ENCODE results near the gene HEATR5B.

Gene HEATR5B

DNA sequence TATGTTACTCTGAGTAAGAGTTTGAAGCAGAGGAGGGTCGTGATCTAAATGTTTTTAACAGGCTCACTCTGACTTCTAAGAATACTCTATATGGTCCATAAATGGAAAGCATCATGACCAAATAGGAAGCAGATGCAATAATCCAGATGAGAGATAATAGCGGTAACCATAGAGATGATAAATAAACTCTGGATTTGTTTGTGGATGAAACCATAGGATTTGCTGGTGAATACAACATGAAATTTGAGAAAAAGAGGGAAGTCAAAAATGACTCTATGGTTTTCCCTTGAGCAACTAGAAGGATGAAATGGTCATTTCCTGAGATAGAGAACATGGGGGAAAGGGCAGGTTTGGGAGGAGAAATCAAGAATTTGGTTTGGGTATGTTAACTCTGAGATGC is 3.9 kb downstream of the HEATR5B start:
- in situ Hi-C loops (cut with MboI; ENCODE audit: low pct_unique_long_range_greater_than_20kb, low sequenced_read_pairs) = no loop called here
- peak; percentile 70 for DNase-seq

DNA sequence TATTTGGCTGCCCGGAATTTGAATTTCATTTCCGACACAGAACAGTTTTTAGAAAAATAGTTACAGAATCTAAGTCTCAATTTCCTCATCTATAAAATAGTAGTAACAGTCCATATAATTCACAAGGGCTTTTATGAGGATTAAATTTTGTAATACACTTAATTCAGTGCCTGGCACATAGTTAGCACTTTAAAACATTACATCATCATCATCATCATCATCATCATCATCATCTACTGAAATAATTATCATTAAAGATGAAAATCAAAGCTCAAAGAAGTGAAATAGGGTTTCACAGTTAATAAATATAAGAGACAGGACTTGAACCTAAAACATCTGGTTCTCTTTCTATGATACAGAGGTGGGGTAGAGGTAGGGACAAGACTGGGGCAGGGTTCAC is 13.2 kb downstream of the HEATR5B start:
- DNase-seq = no peak
- in situ Hi-C loops (cut with MboI; ENCODE audit: low pct_unique_long_range_greater_than_20kb, low sequenced_read_pairs) = no loop called here

DNA sequence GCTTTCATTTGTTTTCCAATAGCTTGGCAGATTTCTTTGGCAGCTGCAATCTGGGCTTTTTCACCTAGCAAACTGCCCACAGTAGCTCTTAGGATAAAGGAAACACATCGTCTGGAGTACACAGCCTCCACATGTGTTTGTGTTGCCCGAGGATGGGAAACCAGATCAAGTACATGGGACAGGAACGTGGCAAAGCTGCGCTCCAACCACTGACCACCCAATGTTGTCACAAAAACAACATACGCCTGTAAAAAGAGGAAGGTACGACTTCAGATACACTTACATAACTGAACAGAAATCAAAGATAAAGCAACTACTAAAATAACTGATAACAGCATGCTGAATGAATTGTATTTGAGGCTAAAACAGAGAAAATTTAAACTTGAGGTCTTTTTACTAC is 15.5 kb downstream of the HEATR5B start:
- in situ Hi-C loops (cut with MboI; ENCODE audit: low pct_unique_long_range_greater_than_20kb, low sequenced_read_pairs) = no loop called here

DNA sequence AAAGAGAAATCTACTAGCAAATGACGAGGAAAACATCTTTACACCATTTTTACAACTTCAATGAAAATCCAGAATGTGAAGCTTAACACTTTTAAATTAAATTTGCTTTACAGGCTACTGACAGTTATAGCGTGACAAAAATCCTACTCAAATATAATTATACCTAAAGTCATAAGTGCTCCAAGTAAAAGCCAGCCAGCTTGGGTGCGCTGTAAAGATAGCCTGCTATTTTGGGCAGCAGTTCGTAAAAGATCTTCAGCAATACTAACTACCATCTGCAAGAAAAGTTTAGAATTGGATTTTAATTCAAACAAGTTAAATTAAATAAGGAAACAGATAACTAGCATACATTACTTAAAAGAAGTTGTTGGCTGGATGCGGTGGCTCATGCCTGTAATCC is 22.4 kb downstream of the HEATR5B start:
- in situ Hi-C loops (cut with MboI; ENCODE audit: low pct_unique_long_range_greater_than_20kb, low sequenced_read_pairs) = no loop called here
- no peak for DNase-seq

More for the DNA sequence above, 15.5 kb downstream of the HEATR5B start:
- DNase-seq = no peak

DNA sequence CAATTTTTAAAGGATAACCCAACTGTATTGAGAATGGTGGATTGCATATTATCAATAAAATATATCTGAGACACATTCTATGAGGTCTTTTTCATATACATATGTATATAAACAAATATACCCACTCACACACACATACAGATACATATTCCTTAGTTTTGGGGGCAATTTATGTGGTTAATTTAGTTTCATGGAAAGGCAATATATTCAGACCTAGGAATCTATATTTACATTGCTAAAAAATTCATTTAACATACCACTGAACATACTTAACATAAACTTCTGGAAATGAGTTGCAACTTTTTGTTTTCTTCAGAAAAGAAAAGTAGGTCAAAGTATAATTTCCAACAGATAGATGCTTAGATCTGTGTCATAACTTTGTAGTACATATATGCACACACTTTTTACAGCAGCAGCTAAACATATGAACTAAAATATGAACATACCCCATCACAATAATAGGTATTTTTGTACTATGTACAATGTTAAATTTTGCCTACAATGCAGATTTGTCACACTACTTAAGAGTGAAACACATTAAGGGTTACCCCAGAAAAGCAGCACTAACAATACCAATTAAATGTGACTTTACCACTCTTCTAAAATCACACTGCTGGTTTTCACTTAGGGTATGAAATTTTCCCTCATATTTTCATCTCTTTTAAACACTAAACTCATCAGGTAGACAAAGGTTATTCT is 23.0 kb downstream of the HEATR5B start:
- in situ Hi-C loops (cut with MboI; ENCODE audit: low pct_unique_long_range_greater_than_20kb, low sequenced_read_pairs) = no loop called here
- no peak for DNase-seq

DNA sequence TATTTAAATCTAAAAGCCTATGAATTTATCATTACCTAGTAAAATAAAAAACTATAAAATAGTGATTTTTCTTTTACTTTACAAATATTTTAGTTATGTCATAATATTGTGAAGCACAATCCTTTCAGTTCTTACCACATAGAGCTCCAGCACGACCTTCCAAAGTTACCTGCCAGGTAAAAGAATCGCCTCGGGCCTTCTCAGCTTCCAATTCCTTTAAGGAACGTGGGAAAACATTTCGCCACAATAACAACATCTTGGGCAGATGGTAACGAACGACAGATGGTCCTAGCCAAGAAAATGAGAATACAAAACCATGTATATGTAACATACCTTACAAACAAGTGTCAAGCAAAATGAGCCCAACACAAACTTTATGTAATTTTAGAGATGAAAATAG is 23.7 kb downstream of the HEATR5B start:
- in situ Hi-C loops (cut with MboI; ENCODE audit: low pct_unique_long_range_greater_than_20kb, low sequenced_read_pairs) = no loop called here
- no peak for DNase-seq

DNA sequence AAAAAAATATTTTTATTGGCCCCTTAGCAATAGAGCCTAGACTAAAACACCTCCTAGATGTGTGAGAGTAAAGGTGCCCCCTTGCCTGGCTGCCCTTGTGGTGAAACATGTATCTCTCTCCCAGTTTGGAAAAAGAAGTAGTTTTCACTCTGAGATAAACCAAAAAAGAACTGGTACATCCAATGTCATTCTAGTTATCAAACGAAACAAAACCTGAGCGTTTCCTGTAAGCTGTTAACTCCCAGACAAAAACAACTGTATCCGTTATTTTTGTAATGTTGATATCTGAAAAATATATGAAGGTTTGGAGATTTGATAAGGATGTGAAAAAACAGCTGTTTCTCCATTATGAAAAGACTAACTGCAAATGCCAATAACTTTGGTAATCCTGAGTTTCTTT is 24.3 kb downstream of the HEATR5B start:
- DNase-seq = no peak
- in situ Hi-C loops (cut with MboI; ENCODE audit: low pct_unique_long_range_greater_than_20kb, low sequenced_read_pairs) = no loop called here

DNA sequence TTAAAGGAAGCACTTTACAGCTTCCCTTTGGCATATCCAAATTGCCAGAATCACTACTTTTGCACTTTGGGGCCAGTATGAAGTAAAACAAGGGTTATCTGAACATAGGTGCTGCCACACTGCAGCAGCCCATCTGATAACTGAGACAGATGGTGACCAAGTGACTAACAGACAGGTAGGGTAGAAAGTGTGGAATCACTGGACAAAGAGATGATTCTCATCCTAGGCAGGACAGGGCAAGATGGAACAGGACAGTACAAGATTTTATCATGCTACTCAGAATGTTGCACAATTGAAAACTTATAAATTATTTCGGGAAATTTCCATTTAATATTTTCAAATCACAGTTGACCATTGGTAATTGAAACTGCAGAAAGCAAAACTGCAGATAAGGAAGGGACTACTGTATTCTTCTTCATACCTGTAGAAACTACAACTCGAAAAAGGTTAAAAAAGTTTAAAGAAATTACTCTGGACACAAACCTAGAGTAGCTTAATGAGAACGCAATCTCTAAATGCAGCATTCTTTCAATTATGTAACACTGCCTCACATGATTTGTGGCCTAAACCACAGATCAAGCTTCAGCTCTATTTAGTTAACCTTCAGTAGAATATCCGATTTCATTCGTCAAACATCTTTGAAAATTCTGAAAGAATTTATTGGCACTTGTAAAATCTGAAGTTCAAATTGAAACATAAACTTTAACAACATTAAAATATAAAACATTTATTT is 31.4 kb downstream of the HEATR5B start:
- in situ Hi-C loops (cut with MboI; ENCODE audit: low pct_unique_long_range_greater_than_20kb, low sequenced_read_pairs) = no loop called here
- DNase-seq = no peak

DNA sequence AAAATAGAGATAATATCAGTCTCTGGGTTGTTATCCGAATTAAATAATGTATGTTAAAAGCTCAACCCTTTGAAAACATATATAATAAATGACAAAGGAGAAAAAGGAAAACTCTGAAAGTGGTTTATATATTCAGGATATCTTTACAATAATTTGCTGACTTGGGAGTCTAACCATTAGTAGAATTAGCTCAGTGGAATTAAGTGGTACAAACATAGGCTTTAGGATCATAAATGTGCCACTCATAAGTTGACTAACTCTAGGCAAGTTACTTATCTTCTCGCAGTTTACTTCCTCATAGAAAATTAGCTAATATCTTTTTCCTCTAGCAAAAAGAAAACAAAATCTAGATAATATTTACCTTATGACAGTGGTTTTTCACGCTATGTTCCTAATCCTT is 44.6 kb downstream of the HEATR5B start:
- DNase-seq = no peak
- in situ Hi-C loops (cut with MboI; ENCODE audit: low pct_unique_long_range_greater_than_20kb, low sequenced_read_pairs) = no loop called here

DNA sequence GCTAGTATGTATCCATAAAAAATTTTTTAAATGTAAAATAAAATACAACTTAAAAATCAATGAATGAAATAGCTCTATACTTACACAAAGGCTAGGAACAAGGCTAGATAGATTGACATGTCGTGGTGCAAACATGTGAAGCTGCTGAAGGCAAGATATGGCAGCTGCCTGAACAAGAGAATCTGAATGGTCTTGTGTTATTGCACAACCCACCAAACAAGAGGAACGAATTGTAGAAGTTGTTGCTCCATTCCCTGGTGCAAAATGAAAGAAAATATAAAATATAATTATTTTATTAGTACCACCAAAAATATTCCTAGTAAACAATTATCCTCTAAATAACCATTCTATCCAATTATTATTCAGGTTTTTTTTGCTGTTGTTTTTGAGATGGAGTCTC is 46.4 kb downstream of the HEATR5B start:
- DNase-seq = no peak
- in situ Hi-C loops (cut with MboI; ENCODE audit: low pct_unique_long_range_greater_than_20kb, low sequenced_read_pairs) = no loop called here

DNA sequence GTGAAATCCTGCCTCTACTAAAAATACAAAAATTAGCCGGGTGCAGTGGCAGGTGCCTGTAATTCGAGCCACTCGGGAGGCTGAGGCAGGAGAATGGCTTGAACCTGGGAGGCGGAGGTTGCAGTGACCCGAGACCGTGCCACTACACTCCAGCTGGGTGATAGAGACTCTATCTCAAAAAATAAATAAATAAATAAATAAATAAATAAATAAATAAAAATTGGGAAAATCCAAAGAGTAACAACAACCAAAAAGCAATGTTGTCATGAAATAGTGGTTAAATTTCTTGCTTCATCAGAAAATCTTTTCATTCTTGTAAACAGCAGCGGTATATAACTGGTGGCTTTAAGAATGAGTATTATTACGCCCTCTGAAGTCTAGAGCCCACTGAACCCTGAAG is 54.4 kb downstream of the HEATR5B start:
- in situ Hi-C loops (cut with MboI; ENCODE audit: low pct_unique_long_range_greater_than_20kb, low sequenced_read_pairs) = no loop called here
- no peak for DNase-seq

DNA sequence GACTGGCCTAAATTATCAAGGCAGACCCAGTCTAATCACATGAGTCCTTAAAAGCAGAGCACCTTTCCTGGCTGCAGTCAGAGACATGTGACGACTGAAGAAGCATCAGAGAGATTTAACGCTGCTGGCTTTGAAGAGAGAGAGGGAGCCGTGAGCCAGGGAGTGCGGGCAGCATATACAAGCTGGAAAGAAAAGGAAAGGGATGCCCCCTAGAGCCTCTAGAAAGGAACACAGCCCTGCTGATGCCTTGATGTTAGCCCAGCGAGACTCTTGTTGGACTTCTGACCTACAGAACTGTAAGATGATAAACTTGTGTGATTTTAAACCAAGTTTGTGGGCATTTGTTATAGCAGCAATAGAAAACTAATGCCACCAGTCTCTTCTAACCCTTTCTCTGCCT is 58.1 kb downstream of the HEATR5B start:
- in situ Hi-C loops (cut with MboI; ENCODE audit: low pct_unique_long_range_greater_than_20kb, low sequenced_read_pairs) = no loop called here
- DNase-seq = peak; percentile 28

DNA sequence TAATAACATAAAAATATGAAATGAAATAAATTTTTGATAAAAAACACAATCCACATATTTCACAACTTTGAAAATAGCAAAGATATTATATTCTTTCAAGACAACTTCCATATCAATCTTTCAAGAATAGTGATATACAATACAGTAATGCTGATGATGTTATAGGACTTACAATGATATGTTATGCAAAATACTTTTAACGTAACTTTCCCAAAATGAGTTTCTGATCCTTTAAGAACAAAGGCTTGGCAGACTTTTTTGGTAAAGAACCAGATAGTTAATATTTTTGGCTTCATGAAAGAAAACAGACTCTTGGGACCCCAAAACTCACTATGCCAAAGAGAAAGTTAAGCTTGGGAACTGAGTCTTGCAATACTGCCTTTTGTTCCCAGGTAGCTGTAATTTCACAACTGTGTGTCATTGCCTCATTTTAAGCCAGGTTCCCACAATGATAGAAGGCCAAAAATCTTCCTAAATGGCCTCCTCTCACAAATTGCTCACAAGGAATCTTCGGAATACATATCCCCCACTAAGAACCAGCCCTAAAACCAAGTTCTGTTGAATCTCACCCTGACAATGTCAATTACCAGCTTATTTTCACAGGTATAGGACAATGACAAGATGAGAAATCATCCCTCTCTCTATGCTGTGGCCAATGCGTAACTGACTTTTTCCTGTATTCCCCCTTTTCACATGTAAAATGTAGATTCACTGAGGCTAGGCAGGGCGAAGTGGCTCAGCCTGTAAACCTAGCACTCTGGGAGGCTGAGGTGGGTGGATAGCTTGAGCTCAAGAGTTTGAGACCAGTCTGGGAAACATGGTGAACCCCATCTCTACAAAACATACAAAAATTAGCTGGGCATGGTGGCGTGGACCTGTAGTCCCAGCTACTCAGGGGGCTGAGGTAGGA is 63.0 kb downstream of the HEATR5B start:
- DNase-seq = no peak
- in situ Hi-C loops (cut with MboI; ENCODE audit: low pct_unique_long_range_greater_than_20kb, low sequenced_read_pairs) = no loop called here

DNA sequence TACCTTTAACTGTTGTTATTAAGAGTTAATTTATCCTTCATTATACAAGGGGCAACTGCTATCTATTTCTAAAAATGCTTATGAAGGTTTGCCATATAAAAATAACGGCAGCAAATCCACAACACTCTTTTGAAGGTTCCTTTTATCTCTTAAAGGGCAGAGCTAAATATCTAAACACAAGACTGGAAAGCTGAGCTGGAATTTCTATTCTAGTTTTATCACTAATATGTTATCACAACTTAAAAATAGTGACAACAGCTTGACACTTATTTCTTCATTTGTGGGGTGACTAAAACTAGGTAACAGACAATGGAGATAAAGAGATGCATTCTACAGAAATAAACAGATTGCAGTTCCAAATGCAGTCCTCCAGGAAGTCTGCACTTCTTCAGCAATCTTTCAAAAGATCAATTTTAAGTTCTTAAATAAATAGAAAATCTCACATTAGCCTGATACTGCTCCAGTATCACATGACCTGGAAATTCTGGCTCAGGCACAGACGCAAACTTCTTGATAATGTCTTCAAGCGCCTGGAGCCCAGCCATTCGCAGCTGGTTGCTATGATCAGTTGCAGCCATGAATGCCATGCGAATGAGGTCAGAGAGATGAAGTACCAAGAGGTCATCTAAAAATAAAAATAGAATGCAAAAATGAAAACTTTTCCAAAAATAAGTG is 63.8 kb downstream of the HEATR5B start:
- in situ Hi-C loops (cut with MboI; ENCODE audit: low pct_unique_long_range_greater_than_20kb, low sequenced_read_pairs) = no loop called here
- no peak for DNase-seq

DNA sequence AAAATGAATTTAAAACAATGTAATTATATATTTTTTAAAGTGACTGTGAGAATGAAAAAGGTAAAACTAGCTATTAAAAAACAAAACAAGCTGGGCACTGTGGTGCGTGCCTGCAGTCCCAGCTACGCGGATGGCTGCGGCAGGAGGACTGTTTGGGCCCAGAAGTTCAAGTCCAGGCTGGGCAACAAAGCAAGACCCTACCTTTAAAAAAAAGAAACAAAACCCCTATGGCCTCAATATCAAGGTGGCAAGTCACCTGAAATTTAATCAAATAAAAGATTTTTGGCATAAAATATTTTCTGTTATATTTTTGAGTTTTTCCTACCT is 70.9 kb downstream of the HEATR5B start:
- DNase-seq = no peak
- in situ Hi-C loops (cut with MboI; ENCODE audit: low pct_unique_long_range_greater_than_20kb, low sequenced_read_pairs) = no loop called here

DNA sequence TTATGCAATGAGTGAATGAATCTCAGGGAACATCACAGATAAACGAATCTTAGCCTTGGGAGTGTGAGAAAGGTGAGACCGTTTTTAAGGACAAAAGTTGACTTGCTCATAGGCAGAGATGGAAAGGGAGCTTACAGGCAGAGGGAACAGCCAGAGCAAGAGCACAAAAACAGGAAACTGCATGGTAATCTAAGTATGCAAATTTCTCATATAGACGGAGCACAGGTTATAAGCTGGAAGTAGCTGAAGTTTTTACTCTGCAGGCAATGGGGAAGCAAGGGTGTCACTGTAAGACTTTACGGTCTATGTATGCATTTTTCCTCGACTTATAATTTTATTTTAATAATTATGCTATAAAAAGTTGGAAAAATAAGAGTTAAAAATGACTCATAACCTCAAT is 73.0 kb downstream of the HEATR5B start:
- in situ Hi-C loops (cut with MboI; ENCODE audit: low pct_unique_long_range_greater_than_20kb, low sequenced_read_pairs) = no loop called here
- no peak for DNase-seq

DNA sequence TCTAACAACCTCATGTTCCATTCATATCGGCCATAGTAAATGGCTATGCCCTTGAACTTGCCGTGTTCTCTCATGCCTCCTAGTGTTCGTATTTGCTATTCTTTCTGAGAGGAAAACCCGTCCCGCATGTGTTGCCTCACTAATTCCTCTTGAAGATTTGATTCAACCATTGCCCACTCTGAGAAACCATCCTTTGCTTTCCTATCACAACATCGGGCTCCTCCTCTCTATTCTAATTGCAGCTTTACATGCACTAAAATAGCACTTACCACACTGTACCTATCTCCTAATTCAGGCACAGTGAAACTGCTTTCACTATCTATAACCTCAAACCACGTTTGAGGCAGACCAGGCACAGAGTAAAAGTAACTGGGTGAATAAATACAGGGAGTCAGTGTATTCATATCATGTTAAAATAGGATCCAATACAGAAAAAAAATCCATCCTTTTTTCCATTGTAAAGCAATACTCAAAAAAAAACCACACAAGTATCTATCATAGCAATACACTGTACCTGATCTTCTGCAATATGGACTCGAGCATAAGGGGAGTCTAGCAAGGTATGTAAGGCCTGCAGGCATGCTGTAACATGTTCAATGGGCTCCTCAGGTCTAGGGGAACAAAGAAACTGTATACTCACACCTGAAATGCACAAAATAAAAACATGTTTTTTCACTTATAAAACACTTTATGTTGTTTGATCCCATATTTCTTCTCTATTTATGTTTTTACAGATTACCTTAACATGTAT is 78.9 kb downstream of the HEATR5B start:
- in situ Hi-C loops (cut with MboI; ENCODE audit: low pct_unique_long_range_greater_than_20kb, low sequenced_read_pairs) = no loop called here
- peak; percentile 8 for DNase-seq

DNA sequence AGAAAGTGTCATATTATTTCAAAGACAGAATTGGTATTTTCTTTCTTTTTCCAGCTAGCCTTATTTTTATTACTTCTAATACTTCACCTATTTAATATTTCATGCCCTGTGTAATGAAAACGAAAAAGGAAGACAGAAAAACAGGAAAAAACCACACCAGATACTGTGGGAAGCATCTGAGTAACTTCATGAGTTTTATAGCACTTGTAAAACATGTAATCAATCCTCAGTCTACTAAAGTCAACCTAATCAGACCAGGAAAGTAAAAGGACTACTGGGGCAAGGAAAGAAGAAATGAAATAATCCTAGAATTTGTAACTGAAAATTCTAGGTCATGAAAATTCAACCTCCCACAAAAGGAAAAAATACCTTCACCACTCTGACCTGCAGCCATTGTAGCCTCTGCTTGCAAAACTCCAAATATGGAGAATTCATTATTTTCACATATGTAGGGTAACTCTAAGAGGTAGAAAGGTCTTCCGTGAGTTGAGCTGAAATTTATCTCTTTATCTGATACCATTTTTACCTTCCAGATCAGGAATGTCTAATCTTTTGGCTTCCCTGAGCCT is 83.1 kb downstream of the HEATR5B start:
- in situ Hi-C loops (cut with MboI; ENCODE audit: low pct_unique_long_range_greater_than_20kb, low sequenced_read_pairs) = no loop called here
- no peak for DNase-seq

DNA sequence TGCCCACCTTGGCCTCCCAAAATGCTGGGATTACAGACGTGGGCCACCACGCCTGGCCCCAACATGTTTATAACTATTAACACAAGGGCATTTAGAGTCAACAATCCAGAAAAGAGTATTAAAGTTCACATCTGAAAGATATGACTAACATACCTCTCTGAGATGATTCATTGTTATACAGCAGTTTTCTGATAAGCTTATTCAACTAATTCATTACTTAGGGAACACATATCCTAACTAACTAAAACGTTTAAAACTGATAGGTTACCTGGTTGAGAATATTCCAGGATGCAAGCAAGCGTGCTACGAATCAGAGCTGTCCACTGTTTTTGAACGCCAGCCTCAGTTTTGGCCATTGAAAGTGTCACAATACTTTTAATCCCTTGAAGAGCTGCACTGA is 83.9 kb downstream of the HEATR5B start:
- no peak for DNase-seq
- in situ Hi-C loops (cut with MboI; ENCODE audit: low pct_unique_long_range_greater_than_20kb, low sequenced_read_pairs) = no loop called here
